GM12865 (cell line): ENCODE measurements around the gene KBTBD12.

Source experiments
- DNase-seq: peaks from one replicate; pipeline ENCODE4 v3.0.0; 2010; ENCODE audit warnings: low read depth
- H3K4me3 ChIP-seq: 2 replicates; pipeline ENCODE4 v1.5.1; 2011; ENCODE audit warnings: mild to moderate bottlenecking, low read depth, low read length, control low read depth
- CTCF ChIP-seq: IDR thresholded peaks from 2 replicates; pipeline ENCODE4 v1.5.1; 2011; ENCODE audit warnings: low read length, control low read depth, low read depth, inconsistent platforms; ENCODE audit not compliant: insufficient read depth; ENCODE audit errors: missing control alignments

Gene KBTBD12

GRCh38 chr3:127997961-127998360, 82.9 kb downstream of the KBTBD12 start:
- no peak for TF ChIP-seq CTCF
- no peak for DNase-seq
- no peak overlapping the region for H3K4me3 ChIP-seq

DNA sequence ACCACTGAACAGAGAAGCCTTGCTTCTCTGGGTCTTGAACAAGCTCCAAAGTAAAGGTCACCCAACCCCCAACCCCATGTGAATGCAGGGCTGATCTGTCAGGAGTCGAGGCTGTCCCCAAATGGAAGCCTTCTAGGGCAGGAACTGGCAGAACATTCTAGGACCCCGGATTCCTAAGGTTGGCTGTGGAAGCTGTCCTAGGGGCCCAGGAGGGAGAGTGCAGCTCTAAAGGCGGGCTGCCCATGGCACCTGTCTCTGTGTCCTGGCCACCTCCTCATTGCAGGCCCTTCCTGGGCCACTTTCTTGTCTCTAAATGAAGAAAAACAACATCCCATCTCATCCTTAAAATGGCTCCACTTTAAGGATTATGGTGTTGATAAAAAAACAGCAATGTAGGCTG, 83.6 kb downstream of the KBTBD12 start:
- no peak for TF ChIP-seq CTCF
- no peak for DNase-seq
- H3K4me3 ChIP-seq: no peak overlapping the region

DNA sequence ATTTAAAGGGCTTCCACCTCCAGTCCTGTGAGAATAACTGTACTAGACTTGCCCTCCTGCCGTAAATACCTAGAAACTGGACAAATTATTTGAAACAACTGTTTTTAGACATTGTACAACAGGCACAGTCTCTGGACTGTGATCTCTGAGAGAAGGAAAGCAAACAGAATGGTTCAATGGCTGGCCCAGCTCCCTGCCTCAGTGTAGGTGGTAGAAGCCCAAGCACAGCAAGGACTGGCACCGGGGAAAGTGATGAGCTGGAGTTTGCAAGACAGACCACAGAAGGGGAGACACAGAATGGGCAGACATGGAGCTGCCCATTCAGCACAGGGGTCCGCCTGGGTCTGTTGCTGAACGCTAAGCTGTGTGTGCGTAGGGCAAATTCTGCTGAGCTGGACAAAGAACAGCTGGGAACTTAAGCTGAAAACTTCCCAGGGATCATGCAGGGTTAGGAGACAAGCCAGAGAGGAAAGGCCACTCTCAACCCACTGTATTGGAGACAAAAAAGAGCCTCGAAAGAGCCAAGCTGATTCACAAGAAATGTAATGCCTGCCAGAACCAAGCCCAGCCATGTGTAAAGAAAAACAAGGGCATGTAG, 84.6 kb downstream of the KBTBD12 start:
- DNase-seq: no peak
- H3K4me3 ChIP-seq: no peak overlapping the region
- no peak for TF ChIP-seq CTCF

- DNase-seq: no peak
- no peak for TF ChIP-seq CTCF
- no peak overlapping the region for H3K4me3 ChIP-seq
Measured at GRCh38 chr3:128001576-128001975, 86.5 kb downstream of the KBTBD12 start.

DNA sequence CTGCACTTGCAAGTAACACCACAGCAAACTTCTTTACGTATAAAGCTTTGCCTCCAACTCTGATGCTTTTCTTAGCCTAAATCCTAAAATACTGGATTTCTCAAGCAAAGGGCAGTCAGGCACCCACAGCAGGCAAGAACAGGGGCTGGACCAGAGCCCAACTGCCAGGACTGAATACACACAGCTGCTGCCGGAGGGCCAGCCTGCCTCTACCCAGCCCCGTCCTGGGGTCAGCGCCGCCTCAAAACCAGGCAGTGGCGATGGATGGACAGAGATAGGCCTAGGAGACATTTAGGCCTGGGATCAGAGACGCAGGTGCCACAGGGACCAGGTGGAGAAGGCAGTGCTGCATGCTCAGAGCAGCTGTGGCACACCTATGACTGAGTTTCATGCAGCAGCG, 89.6 kb downstream of the KBTBD12 start:
- H3K4me3 ChIP-seq: no peak overlapping the region
- no peak for TF ChIP-seq CTCF
- DNase-seq: no peak

- no peak for DNase-seq
- no peak for TF ChIP-seq CTCF
- no peak overlapping the region for H3K4me3 ChIP-seq
Measured at GRCh38 chr3:128006061-128007032, 91.3 kb downstream of the KBTBD12 start.
